ENCODE measurements around the gene SAE1.
"Not testable (repeated sequence)": the region's sequence is repeated elsewhere in the genome, so short reads cannot be mapped to it uniquely, and the experiment has no call there.

The SAE1 gene

DNA sequence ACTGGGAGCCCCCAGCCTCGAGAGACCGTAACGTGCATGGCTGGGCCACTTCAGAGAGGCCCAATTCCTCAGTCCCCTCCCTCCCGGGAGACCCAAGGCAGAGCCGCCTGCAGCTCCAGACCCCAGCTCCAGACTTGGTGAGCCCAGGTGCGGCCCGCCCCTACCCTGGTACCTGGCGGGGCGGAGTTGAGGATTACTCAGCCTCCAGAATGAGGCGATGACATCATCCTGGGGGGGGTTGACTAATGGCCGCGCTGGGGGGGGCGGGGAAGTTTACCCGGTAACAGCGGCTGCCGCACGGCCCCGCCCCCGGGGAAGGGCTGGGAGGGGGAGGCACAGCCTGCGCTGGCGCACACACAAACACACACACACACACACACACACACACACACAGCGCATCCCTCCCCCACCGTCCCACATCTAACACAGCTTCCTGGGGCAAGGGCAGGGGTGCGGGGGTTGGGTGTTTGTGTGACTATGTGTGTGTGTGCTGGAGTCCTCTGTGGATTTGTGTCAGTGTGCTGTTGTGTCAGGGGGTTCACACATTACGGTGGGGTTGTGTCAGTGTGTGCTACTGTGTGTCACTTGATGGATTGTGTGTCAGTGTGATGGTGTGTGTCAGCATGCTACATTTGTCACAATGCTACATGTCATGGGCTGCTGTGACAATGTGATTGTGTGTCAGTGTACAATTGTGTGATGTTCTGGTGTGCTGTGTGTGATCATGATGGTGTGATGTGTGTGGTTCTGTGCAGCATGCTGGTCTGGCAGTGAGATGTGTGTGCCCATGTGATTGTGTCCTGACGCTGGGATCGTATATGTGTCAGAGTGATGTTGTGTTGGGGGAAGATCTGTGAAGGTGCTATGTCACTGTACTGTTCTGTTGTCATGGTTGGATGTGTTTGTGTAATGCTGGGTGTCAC lies 110.6 kb downstream of the SAE1 start:
- DNase-seq: peak; percentile 89
- ATAC-seq: peak; percentile 29

DNA sequence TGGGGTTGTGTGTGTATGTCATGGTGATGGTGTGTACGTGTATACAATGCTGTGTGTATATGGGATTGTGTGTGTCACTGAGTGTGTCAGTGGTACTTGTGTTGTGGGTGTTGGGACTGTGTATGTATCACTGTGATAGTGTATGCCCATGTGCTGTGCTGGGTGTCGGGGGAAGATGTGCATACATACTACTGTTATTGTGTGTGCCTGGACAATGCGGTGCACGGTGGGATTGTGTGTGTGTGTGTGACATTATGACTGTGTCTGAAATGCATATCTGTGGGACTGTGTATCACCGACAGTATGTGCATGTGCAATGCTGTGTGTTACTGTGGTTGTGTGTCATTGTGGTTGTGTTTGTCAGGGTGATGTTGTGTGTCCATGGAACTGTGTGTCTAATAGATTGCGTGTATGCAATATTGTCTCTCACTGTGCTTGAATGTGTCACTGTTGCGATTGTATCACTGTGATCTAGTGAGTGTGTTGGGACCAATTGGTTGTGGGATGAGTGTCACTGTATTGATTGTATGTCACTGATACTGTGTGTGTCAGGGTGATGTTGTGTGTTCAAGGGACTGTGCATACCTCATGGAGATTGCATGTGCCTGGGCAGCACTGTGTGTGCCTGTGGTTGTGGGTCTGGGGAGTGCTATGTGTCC lies 111.4 kb downstream of the SAE1 start:
- DNase-seq: no peak
- no peak for ATAC-seq

DNA sequence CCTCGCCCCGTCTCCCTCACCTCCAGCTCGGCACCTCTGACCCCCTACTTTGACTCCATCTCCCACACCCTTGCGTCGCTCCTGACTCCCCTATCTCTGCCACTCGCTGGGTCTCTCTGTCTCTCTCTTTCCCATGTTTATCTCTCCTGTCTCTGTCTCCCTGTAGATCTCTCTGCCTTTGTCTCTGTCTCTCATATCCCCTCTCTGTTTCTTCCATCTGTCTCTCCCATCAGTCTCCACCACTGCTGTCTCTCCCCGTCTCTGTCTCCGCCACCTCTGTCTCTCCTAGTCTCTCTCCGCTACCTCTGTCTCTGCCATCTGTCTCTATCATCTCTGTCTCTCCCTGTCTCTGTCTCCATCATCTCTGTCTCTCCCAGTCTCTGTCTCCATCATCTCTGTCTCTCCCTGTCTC lies 112.7 kb downstream of the SAE1 start:
- no peak for ATAC-seq
- no peak for DNase-seq

DNA sequence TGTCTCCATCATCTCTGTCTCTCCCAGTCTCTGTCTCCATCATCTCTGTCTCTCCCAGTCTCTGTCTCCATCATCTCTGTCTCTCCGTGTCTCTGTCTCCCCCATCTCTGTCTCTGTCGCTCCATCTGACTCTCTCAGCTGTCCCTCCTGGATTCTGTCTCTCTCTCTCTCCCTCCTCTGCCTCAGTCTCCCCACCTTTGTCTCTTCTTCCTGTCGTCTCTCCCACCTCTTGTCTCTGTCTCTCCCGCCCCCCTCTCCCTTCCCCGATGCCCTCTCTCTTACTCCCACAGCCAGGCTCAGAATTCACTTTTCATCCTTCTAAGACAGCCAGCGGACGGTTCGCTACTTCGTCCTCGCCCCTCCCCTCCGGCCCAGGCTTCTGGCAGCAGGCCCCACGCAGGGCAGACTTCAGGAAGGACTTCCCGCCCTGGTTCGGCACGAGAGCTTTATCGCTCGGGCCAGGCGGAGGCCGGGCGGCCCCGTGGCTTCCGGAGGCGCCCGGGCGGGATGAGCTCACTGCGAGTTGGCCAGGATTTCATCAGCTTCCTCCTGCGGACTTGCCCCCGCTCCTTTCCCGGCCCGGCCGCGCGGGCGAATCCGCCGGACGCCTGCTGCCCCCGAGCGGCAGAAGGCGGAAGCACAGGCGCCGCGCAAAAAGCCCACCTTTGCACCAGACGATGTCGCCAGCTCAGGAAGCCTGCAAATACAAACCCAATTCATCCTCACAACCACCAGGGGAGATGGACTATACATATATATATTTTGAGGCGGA lies 113.3 kb downstream of the SAE1 start:
- ATAC-seq (peak; percentile 90), DNase-seq (peak; percentile 93)

DNA sequence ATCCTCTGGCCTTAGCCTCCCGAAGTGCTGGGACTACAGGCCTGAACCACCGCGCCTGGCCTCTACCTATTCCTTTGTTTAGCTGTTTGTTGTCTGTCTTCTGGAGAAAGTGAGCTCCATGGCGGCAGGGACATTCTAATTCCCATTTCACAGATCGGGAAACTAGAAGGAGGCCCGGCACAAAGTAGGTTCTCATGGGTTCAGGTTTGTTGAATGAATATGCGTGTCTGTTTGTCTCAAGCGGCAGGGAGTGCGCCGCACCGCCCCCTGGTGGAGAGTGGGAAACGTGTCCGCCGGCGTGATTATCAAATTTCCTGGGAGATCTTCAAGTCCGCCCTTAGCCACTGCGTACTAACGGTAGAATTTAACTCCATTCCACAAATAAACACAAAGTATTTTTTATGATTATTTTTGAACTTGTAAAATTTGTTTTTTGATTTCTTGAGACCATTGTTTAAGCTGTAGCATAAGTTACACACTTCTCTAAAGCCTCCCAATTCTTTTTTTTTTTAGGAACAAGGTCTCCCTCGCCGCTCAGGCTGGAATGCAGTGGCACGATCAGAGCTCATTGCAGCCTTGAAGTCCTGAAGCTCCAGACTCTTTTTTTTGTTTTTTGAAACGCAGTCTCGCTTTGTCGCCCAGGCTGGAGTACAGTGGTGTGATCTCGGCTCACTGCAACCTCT lies 116.8 kb downstream of the SAE1 start:
- DNase-seq (peak; percentile 88), ATAC-seq (no peak)

DNA sequence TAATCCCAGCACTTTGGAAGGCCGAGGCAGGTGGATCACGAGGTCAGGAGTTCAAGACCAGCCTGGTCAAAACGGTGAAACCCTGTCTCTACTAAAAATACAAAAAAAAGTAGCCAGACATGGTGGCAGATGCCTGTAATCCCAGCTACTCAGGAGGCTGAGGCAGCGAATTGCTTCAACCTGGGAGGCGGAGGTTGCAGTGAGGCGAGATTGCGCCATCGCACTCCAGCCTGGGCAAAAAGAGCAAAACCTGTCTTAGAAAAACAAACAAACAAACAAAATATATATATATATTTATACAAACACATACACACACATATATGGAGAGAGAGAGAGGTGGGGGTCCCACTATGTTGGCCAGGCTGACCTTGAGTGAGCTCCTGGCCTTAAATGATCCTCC lies 122.4 kb downstream of the SAE1 start:
- not testable (repeated sequence) for ATAC-seq, DNase-seq

DNA sequence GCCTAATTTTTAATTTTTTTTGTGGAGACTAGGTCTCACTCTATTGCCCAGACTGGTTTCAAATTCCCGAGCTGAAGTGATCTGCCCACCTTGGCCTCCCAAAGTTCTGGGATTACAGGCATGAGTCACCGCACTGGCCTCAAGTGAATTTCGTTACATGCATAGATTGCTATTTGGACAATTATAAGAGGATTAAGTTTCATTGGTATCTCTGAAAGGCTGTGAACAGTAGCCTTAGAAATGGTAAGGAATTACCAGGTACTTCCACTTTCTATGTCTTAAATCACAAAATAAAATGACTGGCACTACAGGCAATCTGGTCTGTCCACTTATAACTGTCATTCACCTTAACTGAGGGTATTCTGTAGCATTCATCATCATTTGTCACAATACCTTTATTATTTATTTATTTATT lies 122.8 kb downstream of the SAE1 start:
- ATAC-seq (no peak), DNase-seq (no peak)

DNA sequence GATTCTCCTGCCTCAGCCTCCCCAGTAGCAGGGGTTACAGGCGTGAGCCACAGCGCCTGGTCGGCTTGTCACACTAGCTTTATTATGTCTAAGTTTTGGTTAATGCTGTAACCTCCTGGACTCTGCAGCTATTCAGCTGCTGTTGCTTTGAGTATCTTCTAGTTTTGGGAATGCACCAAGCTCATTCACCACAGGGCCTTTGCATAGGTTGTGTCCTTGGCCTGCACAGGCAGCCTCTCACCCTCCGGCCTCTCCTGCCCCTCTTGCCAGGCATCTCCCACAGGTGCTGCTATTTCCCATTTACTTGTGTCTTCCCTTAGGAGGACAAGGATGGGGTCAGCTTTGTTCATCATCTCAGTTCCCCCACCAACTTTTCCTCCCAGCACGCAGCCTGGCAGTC lies 123.3 kb downstream of the SAE1 start:
- DNase-seq (no peak), ATAC-seq (no peak)

DNA sequence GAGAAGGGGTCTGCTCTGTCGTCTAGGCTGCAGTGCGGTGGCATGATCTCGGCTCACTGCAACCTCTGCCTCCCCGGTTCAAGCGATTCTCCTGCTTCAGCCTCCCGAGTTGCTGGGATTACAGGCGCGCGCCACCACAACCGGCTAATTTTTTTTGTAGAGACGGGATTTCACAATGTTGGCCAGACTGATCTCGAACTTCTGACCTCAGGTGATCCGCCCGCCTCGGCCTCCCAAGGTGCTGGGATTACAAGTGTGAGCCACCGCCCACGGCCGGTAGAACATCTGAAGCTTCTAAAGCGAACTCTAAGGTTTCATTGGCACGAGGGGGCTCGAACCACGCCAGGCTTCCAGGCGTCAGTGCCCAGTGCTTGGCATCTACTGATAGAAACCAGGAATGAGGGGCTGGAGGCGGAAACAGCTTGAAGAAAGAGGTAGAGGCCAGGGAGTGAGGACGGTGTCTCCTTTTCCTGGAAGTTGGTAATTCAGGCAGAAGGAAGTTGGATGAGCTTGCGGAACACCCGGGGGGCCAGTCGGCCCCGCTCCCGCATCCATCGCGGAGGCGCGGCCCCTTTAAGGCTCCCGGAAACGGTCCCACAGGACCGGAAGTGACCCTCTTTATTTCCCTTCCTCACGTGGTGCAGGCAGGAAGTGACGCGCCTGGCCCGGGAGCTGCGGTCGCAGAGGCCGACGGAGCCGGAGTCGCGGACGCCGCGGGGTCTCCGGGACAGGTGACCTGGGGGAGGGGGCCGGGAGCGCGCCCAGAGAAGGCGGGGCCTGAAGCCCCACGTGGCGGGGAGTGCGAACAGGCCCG lies 125.5 kb downstream of the SAE1 start, which contains the start of gene CCDC9:
Gene CCDC9, plus strand, starts transcription at position 647 of the 814 bp plus-strand sequence. CDS start 1,876 bp downstream, outside the sequence.
- peak; percentile 97 for DNase-seq
- ATAC-seq: peak; percentile 65

DNA sequence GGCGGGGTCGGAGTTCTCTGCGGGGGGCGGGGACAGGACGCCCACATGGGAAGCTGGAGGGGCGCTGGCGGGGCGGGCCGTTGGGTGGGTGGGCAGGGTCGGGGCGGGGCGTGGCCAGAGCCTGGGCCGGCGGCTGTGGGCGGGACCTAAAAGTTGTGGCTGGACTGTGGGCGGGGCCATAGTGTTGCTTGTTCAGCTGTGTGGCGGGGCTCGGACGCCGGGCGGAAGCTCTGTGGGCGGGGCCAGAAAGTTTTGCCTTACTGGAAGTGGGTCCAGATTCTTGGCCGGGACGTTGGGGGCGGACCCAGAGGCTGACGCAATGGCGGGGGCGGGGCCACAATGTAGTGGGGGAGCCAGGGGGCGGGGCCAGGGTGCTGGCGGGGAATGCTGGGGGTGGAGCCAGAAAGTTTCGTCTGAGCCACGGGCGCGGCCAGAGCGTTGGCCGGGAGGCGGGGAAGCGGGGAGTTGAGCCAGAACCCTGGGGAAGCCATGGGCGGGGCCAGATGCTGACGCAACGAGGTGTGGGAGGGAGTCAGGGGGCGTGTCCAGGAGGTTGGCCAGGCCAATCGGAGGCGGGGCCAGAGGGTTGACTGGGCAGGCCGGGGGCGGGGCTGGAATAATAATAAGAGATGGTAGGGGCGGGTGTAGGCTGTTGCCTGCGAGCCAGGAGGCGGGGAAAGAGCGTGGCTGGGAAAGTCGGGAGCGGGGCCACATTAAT lies 126.2 kb downstream of the SAE1 start:
- DNase-seq (peak; percentile 100), ATAC-seq (peak; percentile 88)

DNA sequence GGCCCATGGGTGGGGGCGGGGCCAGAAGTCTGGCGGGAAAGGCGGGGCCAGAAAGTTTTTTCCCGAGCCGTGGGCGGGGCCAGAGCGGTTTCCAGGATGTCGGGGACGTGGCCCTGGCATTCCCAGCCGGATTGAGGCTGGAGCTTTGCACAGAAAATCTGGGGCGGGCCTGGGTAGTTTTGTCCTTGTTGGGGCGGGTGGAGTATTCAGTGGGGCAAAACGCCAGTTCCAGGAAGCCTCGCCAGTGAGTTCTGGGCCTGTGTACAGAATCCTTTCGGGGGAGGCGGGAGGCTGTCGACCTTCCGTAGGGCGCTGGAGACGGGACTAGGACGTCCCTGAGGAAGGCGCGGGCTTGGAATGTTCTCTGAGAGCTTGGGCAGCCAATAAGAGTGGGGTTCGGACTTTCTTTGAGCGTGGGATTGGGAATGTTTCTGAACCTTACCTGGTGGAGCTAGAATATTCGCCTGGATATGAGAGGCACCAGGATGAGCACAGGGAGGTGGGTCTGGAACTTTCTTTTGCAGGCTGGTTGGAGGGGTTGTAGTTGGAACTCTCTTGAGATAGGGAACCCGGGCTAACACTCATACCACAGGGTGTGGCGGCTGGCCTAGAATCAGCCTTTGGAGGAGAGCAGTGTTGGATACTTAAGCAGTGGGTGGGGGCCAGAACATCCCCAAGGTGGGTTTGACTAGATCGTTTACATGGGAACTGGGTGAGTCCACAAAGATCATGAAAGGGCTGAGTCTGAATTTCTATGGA lies 127.0 kb downstream of the SAE1 start:
- ATAC-seq (peak; percentile 1), DNase-seq (no peak)

DNA sequence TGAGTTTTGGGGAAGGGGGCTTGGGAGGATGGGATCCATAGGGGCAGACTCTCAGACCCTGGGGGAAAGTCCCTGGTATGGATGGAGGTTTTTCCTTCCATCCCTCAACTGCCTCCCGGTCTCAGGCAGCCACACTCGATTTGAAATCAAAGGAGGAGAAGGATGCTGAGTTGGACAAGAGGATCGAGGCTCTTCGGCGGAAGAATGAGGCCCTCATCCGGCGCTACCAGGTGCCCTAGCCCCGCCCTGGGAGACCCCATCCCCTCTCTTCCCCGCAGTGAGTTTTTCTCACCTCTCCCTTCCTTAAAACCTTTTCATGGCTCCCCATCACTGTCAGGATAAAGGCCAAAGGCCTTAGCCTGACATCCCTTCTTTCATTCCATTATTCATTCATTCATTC lies 127.8 kb downstream of the SAE1 start:
- DNase-seq (no peak), ATAC-seq (no peak)

DNA sequence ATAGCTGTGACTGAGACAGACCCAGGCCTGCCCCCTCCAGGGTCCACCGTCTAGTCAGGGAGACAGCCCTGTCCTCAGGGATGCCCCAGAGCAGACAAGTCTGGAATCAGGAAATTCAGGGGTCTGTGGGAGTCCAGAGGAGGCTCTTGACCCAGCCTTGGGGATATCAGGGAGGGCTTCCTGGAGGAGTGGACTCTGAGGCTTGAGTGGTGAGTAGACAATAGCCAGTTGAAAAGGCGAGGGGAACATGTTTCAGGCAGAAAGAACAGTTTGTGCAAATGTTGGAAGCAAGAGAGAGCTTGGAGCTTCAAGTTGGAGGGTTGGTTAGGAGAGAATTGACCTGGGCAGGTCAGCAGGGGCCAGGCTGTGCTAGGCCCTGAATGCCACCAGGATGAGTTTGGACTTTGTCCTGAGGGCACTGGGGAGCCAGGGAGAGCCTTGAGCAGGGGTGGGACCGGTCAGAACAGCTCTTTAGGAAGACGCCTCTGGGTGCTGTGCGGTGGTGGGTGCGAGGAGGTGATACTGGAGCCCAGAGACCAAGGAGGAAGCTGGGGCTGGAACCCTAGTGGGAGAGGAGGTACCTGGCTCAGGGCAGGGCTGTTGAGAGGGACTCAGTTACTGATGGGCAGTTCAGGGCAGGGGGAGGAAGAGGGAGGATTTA lies 128.4 kb downstream of the SAE1 start:
- DNase-seq (no peak), ATAC-seq (no peak)
